ENCODE measurements around the gene POU6F2. TPM values are rescaled to one million over a fixed set of nuclear protein-coding genes. Genes with fewer than 3 reads are reported as not detected.

The POU6F2 gene
- total RNA-seq, 1 experiment from 2014 or later, result not detected

DNA sequence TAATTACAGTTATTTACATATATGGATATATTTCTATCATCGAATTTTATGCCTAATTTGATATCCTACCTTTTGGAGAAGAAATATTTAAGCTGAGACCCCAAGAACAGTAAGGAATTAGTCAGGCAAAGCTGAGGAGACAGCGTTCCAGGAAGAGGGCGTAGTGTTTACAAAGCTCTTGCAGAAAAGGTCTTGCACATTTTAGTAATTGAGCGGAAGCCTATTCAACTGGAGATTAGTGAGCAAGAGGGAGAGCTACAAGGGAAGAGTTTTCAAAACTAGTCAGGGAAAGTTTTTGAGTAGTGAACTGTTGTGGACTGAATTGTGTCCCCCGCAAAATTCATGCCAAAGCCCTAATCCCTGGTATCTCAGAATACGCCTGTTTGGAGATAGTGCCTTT is 26.5 kb upstream of the POU6F2 start:
- no peak overlapping the region for H3K27ac ChIP-seq (ENCODE audit: low read depth, low read length, poor library complexity, severe bottlenecking)
- ChIA-PET CTCF (no interaction called here), POLR2A (ENCODE audit: low non-redundant PET) (no interaction called here)
- TF ChIP-seq EZH2 (IDR thresholded peaks at IDR 0.05; ENCODE audit: borderline replicate concordance, low read depth, low read length, poor library complexity, severe bottlenecking), result no peak
- TF ChIP-seq, protein P1, sequence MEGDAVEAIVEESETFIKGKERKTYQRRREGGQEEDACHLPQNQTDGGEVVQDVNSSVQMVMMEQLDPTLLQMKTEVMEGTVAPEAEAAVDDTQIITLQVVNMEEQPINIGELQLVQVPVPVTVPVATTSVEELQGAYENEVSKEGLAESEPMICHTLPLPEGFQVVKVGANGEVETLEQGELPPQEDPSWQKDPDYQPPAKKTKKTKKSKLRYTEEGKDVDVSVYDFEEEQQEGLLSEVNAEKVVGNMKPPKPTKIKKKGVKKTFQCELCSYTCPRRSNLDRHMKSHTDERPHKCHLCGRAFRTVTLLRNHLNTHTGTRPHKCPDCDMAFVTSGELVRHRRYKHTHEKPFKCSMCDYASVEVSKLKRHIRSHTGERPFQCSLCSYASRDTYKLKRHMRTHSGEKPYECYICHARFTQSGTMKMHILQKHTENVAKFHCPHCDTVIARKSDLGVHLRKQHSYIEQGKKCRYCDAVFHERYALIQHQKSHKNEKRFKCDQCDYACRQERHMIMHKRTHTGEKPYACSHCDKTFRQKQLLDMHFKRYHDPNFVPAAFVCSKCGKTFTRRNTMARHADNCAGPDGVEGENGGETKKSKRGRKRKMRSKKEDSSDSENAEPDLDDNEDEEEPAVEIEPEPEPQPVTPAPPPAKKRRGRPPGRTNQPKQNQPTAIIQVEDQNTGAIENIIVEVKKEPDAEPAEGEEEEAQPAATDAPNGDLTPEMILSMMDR (conservative IDR thresholded peaks at IDR 0.05; ENCODE audit: low read depth, low read length), result no peak
- no peaks in the 10 kb centered on the region for H3K9me3 ChIP-seq (ENCODE audit: low read depth, low read length, poor library complexity, severe bottlenecking)
- no TSS peak for BruUV-seq (replicated peaks)
- H3K4me1 ChIP-seq (ENCODE audit: insufficient read depth, low read length, poor library complexity, severe bottlenecking), result no peaks in the 10 kb centered on the region
- no peaks in the 10 kb centered on the region for H3K27me3 ChIP-seq (replicated peaks; ENCODE audit: insufficient read depth, low read depth, low read length, poor library complexity)
- intact Hi-C loops (cut with micrococcal nuclease; ENCODE audit: unreplicated experiment), result no loop called here
- peak; percentile 12 for DNase-seq (ENCODE audit: low spot score)
- H3K4me3 ChIP-seq (ENCODE audit: low read depth, low read length, poor library complexity, severe bottlenecking), result no peak overlapping the region
- H3K36me3 ChIP-seq (ENCODE audit: insufficient read depth, low read length, poor library complexity, severe bottlenecking), result no peaks in the 10 kb centered on the region

DNA sequence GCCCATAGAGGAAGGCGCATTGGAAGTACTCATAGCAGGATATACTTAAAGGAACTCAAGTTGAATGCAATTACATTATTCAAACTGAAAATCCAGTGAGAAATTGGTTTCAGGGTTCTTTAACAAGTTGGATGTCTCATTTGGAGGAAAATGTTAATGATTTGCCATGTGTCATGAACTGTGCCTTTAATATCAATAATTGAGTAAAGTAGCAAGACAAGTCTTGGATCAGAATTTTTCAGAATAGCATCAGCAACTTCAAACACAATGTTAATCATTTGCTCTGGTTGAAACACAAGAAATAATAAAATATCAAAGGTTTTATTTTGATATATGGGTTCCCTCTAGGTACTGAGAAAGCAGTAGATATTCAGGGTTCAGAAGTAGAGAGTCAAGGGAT is 24.5 kb upstream of the POU6F2 start:
- no peak for TF ChIP-seq EZH2 (IDR thresholded peaks at IDR 0.05; ENCODE audit: borderline replicate concordance, low read depth, low read length, poor library complexity, severe bottlenecking)
- TF ChIP-seq, protein P1 (conservative IDR thresholded peaks at IDR 0.05; ENCODE audit: low read depth, low read length), result no peak
- H3K4me3 ChIP-seq (ENCODE audit: low read depth, low read length, poor library complexity, severe bottlenecking), result no peak overlapping the region
- intact Hi-C loops (cut with micrococcal nuclease; ENCODE audit: unreplicated experiment), result no loop called here
- no peaks in the 10 kb centered on the region for H3K9me3 ChIP-seq (ENCODE audit: low read depth, low read length, poor library complexity, severe bottlenecking)
- H3K36me3 ChIP-seq (ENCODE audit: insufficient read depth, low read length, poor library complexity, severe bottlenecking), result no peaks in the 10 kb centered on the region
- no peaks in the 10 kb centered on the region for H3K4me1 ChIP-seq (ENCODE audit: insufficient read depth, low read length, poor library complexity, severe bottlenecking)
- POLR2A ChIA-PET (ENCODE audit: low non-redundant PET), result no interaction called here
- no peak for DNase-seq (ENCODE audit: low spot score)
- CTCF ChIA-PET, result no interaction called here
- peaks cover 2% of the 10 kb centered on the region for H3K27me3 ChIP-seq (replicated peaks; ENCODE audit: insufficient read depth, low read depth, low read length, poor library complexity)
- BruUV-seq (replicated peaks), result no TSS peak
- H3K27ac ChIP-seq (ENCODE audit: low read depth, low read length, poor library complexity, severe bottlenecking), result no peak overlapping the region

DNA sequence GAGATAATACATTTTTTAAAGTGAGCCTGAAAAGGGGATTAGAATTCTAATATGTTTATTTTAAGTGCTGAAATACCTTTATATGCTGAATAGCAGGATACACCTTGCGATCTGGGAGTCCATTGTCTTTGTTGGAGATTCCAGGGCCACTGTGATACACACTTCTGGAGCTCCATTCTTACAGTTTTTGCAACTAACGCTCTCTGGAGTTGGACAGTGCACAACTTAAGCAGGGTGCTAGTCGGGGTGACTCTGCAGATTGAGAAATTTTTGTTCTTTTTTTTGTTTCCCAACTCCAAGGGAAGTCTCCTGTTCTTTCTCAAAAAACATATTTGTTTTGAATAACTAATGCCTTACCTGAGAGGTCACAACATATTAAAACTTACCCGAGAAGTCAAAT is 23.7 kb upstream of the POU6F2 start:
- Histone ChIP-seq H3K36me3 (ENCODE audit: insufficient read depth, low read length, poor library complexity, severe bottlenecking) (no peaks in the 10 kb centered on the region), H3K27ac (ENCODE audit: low read depth, low read length, poor library complexity, severe bottlenecking) (no peak overlapping the region), H3K27me3 (replicated peaks; ENCODE audit: insufficient read depth, low read depth, low read length, poor library complexity) (peaks cover 6% of the 10 kb centered on the region), H3K9me3 (ENCODE audit: low read depth, low read length, poor library complexity, severe bottlenecking) (no peaks in the 10 kb centered on the region), H3K4me1 (ENCODE audit: insufficient read depth, low read length, poor library complexity, severe bottlenecking) (no peaks in the 10 kb centered on the region), H3K4me3 (ENCODE audit: low read depth, low read length, poor library complexity, severe bottlenecking) (no peak overlapping the region)
- CTCF ChIA-PET, result no interaction called here
- no peak for TF ChIP-seq EZH2 (IDR thresholded peaks at IDR 0.05; ENCODE audit: borderline replicate concordance, low read depth, low read length, poor library complexity, severe bottlenecking)
- TF ChIP-seq, protein P1 (conservative IDR thresholded peaks at IDR 0.05; ENCODE audit: low read depth, low read length), result no peak
- BruUV-seq (replicated peaks), result no TSS peak
- POLR2A ChIA-PET (ENCODE audit: low non-redundant PET), result no interaction called here
- no peak for DNase-seq (ENCODE audit: low spot score)
- intact Hi-C loops (cut with micrococcal nuclease; ENCODE audit: unreplicated experiment), result no loop called here

Measured in A673 (cell line).